GM20000 (cell line): Measurements from ENCODE around the gene RFC3.

Experiments
- DNase-seq: peaks from one replicate; pipeline ENCODE4 v3.0.0; 2012; ENCODE audit warnings: low spot score
- TF ChIP-seq, protein P1 (sequence below): IDR thresholded peaks from 2 replicates; pipeline ENCODE4 v1.5.1; 2012; ENCODE audit warnings: mild to moderate bottlenecking, control low read depth; ENCODE audit errors: extremely low read depth, missing control alignments

Gene RFC3

DNA sequence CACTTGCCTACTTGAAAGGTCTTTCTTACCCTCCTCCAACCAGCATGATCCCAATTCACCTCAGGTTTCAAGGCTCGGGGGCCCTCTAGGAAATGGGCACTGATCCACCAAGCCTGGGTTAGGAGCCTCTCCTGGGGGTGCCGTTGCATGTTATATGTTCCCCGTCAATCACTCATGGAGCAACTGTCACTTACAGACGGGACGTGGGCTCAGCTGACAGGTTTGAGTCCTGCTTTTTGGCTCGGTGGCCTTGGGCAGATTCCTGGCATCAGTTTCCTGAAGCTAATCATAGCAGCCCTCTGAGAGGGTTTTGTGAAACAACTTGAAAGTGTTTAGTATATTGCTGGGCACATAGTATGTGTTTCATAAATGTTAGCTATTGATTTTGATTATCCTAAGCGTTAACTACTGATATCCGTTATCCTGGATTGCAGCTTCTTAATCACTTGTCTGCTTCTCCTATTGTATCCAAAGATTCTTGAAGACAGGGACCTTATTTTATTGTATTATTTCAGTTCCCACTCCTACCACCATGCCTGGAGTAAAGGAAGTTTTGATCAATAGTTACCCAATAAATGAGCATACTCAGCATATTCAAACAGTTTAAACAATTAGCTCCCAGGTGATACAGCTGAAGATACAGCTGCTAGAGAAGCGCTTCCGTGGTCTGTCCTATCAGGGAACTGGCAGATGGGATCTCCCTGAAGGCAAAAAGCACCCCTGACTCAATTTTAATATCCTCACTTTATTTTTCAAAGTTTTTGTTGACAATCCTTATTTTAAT lies 57.9 kb downstream of the RFC3 start:
- TF ChIP-seq, protein P1, sequence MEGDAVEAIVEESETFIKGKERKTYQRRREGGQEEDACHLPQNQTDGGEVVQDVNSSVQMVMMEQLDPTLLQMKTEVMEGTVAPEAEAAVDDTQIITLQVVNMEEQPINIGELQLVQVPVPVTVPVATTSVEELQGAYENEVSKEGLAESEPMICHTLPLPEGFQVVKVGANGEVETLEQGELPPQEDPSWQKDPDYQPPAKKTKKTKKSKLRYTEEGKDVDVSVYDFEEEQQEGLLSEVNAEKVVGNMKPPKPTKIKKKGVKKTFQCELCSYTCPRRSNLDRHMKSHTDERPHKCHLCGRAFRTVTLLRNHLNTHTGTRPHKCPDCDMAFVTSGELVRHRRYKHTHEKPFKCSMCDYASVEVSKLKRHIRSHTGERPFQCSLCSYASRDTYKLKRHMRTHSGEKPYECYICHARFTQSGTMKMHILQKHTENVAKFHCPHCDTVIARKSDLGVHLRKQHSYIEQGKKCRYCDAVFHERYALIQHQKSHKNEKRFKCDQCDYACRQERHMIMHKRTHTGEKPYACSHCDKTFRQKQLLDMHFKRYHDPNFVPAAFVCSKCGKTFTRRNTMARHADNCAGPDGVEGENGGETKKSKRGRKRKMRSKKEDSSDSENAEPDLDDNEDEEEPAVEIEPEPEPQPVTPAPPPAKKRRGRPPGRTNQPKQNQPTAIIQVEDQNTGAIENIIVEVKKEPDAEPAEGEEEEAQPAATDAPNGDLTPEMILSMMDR, result no peak
- no peak for DNase-seq

DNA sequence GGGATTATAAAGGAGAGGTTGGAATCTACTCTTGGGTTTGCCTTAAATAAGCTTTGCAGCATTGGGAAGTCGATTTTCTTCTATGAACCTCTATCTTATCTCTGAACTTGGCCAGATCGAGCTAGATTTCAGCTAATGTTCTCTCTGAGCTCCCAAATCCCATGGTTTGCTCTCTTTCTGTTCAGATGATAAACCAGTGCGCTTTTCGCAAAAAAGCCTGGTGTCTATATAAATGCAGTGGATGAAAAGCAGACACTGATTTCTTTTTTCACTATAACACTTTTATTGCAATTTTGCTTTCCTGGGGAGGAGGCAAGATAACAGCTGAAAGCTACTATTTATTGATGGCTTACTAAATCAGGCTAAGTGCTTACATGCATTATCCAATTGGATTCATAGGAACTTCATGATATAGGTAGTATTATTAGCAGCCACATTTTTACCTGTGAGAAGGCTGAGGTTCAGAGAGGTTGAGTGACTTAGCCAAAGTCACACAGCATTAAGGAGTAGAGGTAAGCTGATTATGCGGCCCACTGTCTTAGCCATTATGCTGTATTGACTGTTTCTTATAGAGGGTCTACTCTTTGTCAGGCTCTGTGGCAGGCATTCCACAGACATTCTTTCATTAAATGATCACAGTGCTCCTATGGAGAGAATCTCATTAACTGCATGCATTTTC lies 58.9 kb downstream of the RFC3 start:
- no peak for DNase-seq
- TF ChIP-seq, protein P1, result no peak

DNA sequence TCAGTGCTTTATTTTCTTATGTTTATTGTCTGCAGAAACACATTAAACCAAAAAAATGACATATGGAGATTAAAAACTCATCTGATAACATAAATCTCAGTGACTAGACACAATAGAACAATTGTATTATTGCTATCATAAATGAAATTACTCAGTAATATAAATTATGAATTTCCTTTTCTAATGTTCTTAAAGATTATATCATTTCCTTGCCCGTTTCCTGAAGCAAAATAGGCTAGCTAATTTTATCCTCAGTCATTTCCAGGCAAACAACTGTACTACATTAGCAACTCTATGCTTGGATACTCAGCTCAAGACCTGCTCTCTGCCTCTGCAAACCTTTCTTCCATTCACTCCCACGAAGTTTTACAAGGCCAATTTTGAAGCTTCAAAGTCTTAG lies 61.2 kb downstream of the RFC3 start:
- TF ChIP-seq, protein P1, result no peak
- DNase-seq, result no peak

DNA sequence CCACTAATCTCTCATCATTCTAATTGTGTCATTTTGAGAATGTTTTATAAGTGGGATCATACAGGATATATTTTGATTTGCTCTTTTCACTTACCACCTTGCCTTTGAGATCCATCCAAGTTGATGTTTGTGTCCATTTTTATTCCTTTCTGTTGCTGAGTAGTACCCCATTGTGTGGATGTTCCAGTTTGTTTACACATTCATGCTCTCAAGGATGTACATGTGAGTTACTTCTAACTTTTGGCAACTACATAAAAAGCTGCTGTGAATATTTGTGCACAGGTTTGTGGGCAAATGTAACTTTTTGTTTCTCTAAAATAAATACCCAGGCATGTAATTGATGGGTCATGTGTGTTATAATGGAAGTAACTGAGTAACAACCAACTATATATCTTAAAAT lies 64.9 kb downstream of the RFC3 start:
- TF ChIP-seq, protein P1, result no peak
- no peak for DNase-seq

DNA sequence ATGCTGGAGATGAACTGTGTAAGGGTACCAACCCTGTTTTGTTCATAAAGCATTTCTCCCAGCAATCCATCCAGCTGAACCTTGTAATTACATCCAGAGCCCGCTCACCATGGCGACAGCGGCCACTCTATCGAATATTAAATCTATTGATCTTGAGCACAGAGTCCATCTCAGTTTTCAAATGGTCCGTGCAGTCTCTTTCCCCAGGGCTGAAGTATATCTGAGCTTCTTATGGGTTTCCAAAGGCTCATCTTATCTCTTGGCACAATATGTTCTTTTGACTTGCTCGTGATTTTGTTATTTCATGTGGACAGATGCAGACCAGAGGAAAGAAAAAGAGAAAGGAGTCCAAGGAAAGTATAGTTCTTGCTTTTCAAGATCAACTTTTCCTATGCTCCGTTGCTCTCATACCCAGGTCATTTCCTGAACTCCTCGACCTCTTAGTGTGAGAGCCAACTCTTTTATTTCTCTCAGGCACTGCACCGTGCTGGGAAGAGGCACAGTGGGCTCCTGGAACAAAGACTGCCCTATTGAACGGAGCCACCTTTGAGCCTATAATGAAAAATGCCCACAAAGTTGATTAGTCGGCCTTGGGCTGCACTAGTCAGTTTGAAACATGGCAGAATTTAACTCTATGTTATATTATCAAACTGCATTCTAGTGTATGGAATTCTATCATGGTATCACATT lies 66.7 kb downstream of the RFC3 start:
- DNase-seq, result no peak
- TF ChIP-seq, protein P1, result no peak
